GM23338 (cell line): ENCODE results near the gene SDC1. TPM values are rescaled to one million over a fixed set of nuclear protein-coding genes. Genes with fewer than 3 reads are reported as not detected.
A peak's percentile ranks its signal among the peaks of the same experiment; 100 is the strongest.

Source experiments
- ATAC-seq: fragments of 200-7000 bp; cut with Tn5 transposase; 3 replicates; pipeline ENCODE4 v1.9.1; 2020
- DNase-seq: peaks from one replicate; pipeline ENCODE4 v3.0.0-alpha.2; 2015; ENCODE audit warnings: low spot score
- H2AFZ ChIP-seq: fragments of 200-600 bp; sonication (generic); 2 replicates; pipeline ENCODE4 v1.8.0; 2016; ENCODE audit warnings: antibody characterized with exemption, mild to moderate bottlenecking, moderate library complexity
- H3F3A ChIP-seq: fragments of 200-600 bp; sonication (generic); replicated peaks from 2 replicates; pipeline ENCODE4 v1.8.0; 2017; ENCODE audit warnings: antibody characterized with exemption, mixed run types, low read depth
- H3K27ac ChIP-seq: fragments of 200-600 bp; sonication (generic); 2 replicates; pipeline ENCODE4 v1.6.1; 2016; ENCODE audit warnings: low read depth
- H3K27me3 ChIP-seq: fragments of 200-600 bp; sonication (generic); 2 replicates; pipeline ENCODE4 v1.8.0; 2016; ENCODE audit warnings: mild to moderate bottlenecking, mixed run types, moderate library complexity; ENCODE audit not compliant: insufficient read depth
- H3K36me3 ChIP-seq: fragments of 200-600 bp; sonication (generic); 2 replicates; pipeline ENCODE4 v1.8.0; 2016; ENCODE audit warnings: mild to moderate bottlenecking; ENCODE audit not compliant: insufficient read depth
- H3K4me1 ChIP-seq: fragments of 200-600 bp; sonication (generic); 2 replicates; pipeline ENCODE4 v1.8.0; 2016; ENCODE audit warnings: mild to moderate bottlenecking, moderate library complexity; ENCODE audit not compliant: insufficient read depth
- H3K4me2 ChIP-seq: fragments of 200-600 bp; sonication (generic); 2 replicates; pipeline ENCODE4 v1.7.1; 2017; ENCODE audit warnings: mixed run types
- H3K4me3 ChIP-seq: fragments of 200-600 bp; sonication (generic); 2 replicates; pipeline ENCODE4 v1.6.1; 2016; ENCODE audit warnings: mixed run types
- H3K79me2 ChIP-seq: fragments of 200-600 bp; sonication (generic); replicated peaks from 2 replicates; pipeline ENCODE4 v1.8.0; 2017; ENCODE audit warnings: mild to moderate bottlenecking; ENCODE audit not compliant: insufficient read depth
- H3K9me2 ChIP-seq: fragments of 200-600 bp; sonication (generic); 2 replicates; pipeline ENCODE4 v1.8.0; 2017; ENCODE audit not compliant: insufficient read depth
- H4K20me1 ChIP-seq: fragments of 200-600 bp; sonication (generic); replicated peaks from 2 replicates; pipeline ENCODE4 v1.8.0; 2017; ENCODE audit warnings: mild to moderate bottlenecking; ENCODE audit not compliant: insufficient read depth
- H3K27ac Mint-ChIP-seq: 2 replicates; pipeline ENCODE4 v1.8.0; 2020; ENCODE audit warnings: inconsistent platforms, mild to moderate bottlenecking, moderate library complexity, mixed read lengths
- H3K27me3 Mint-ChIP-seq: 3 replicates; pipeline ENCODE4 v1.8.0; 2022; ENCODE audit warnings: low read depth, mild to moderate bottlenecking, moderate library complexity, mixed read lengths, inconsistent platforms; ENCODE audit not compliant: insufficient read depth, poor library complexity
- H3K36me3 Mint-ChIP-seq: 3 replicates; pipeline ENCODE4 v1.8.0; 2021; ENCODE audit warnings: low read depth, mild to moderate bottlenecking, inconsistent platforms, moderate library complexity, mixed read lengths
- H3K4me1 Mint-ChIP-seq: 3 replicates; pipeline ENCODE4 v1.8.0; 2020; ENCODE audit warnings: mild to moderate bottlenecking, inconsistent platforms, mixed read lengths
- H3K4me3 Mint-ChIP-seq: 3 replicates; pipeline ENCODE4 v1.8.0; 2021; ENCODE audit warnings: moderate library complexity, mild to moderate bottlenecking, inconsistent platforms, mixed read lengths
- H3K9me3 Mint-ChIP-seq: 3 replicates; pipeline ENCODE4 v1.8.0; 2020; ENCODE audit warnings: moderate library complexity, mild to moderate bottlenecking, inconsistent platforms, mixed read lengths
- CREB1 ChIP-seq: fragments of 250-450 bp; sonication (Bioruptor Pico); IDR thresholded peaks from 2 replicates; pipeline ENCODE4 v1.5.0; 2020; ENCODE audit warnings: low read depth, mild to moderate bottlenecking, moderate library complexity
- EZH2 ChIP-seq: fragments of 200-600 bp; sonication (generic); IDR thresholded peaks from one replicate; pipeline ENCODE4 v1.8.0; 2017; ENCODE audit warnings: antibody characterized with exemption, mild to moderate bottlenecking, low read depth; ENCODE audit not compliant: unreplicated experiment
- EZH2phosphoT487 ChIP-seq: fragments of 200-600 bp; sonication (generic); IDR thresholded peaks from one replicate; pipeline ENCODE4 v1.8.1; 2018; ENCODE audit warnings: antibody characterized with exemption; ENCODE audit not compliant: unreplicated experiment
- JUNB ChIP-seq: IDR thresholded peaks from one replicate; pipeline ENCODE4 v1.6.1; 2016; ENCODE audit warnings: antibody characterized with exemption; ENCODE audit not compliant: unreplicated experiment
- NANOG ChIP-seq: IDR thresholded peaks from 2 replicates; pipeline ENCODE4 v1.6.1; 2016; ENCODE audit warnings: antibody characterized with exemption, borderline replicate concordance
- POLR2AphosphoS5 ChIP-seq: IDR thresholded peaks from 2 replicates; pipeline ENCODE4 v1.6.1; 2016; ENCODE audit warnings: antibody characterized with exemption, low read depth
- STAT1 ChIP-seq: IDR thresholded peaks from one replicate; pipeline ENCODE4 v1.6.1; 2016; ENCODE audit warnings: antibody characterized with exemption; ENCODE audit not compliant: unreplicated experiment
- ZNF114 ChIP-seq: fragments of 250-450 bp; sonication (Bioruptor Pico); IDR thresholded peaks from 2 replicates; pipeline ENCODE4 v1.5.0; 2020; ENCODE audit warnings: mild to moderate bottlenecking, moderate library complexity
- ZNF331 ChIP-seq: fragments of 250-450 bp; sonication (Bioruptor Pico); IDR thresholded peaks from 2 replicates; pipeline ENCODE4 v1.5.0; 2020; ENCODE audit warnings: low read depth, mild to moderate bottlenecking, moderate library complexity
- polyA plus RNA-seq: library from polyadenylated mRNA; unstranded; fragments of >200 nt; fragmentation: Nextera tagmentation; extraction: Ambion mirVana; gene quantifications from 2 replicates; pipeline ENCODE4 v1.2.1, GENCODE V29; 2016
- total RNA-seq: library from RNA; depleted of rRNA; stranded (reverse); fragments of >200 nt; shearing (Covaris generic); gene quantifications from 2 replicates; pipeline ENCODE4 v1.2.3, GENCODE V29; 2014
- TF ChIP-seq, protein P1 (sequence below), 2 experiments: fragments of 200-600 bp in 1 of 2; sonication (generic) in 1 of 2; conservative IDR thresholded peaks; 2 replicates each; pipeline versions ENCODE4 v1.5.1 to v1.6.1; 2016 to 2017; ENCODE audit warnings: antibody characterized with exemption in 2 of 2, low read depth in 2 of 2, mild to moderate bottlenecking in 2 of 2, moderate library complexity in 1 of 2
- TF ChIP-seq, protein P2 (sequence below): IDR thresholded peaks from one replicate; pipeline ENCODE4 v1.6.1; 2018; ENCODE audit warnings: antibody characterized with exemption; ENCODE audit not compliant: unreplicated experiment

Gene SDC1
- total and polyA plus RNA-seq, 2 experiments from 2014 or later = 16.6 to 43.0 TPM

DNA sequence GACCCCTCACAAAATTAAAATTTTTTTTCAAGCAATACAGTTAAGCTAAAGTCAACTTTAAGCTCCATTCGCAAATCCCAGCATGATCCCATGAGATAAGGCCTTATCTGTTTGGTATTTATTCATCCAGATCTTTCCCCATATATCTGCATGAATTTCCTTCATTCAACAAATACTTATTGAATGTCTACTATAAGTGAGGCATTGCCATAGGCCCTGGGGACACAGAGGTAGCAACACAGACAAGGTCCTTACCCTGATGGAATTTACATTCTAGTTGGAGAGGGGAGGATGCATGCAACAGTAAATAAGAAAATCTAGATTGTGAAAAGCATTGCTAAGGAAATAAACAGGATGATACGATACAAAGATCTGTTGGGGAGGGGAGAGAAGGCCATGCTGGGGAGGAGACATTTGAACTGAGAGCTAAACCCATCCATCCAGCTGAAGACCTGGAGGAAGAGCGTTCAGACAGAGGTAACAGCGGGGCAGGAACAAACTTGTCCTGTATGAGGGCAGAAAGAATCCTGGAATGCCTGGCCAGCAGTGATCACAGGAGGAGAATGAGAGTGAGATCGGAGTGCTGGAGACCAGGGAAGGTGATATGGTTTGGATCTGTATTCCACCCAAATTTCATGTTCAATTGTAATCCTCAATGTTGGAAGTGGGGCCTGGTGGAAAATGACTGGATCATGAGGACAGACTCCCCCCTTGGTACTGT lies 71.6 kb downstream of the SDC1 start:
- Mint-ChIP-seq H3K4me3 (no peak overlapping the region), H3K9me3 (no peaks in the 10 kb centered on the region), H3K27ac (no peak overlapping the region), H3K36me3 (no peaks in the 10 kb centered on the region), H3K4me1 (peaks cover 36% of the 10 kb centered on the region), H3K27me3 (peaks cover 4% of the 10 kb centered on the region)
- Histone ChIP-seq H3K36me3 (no peaks in the 10 kb centered on the region), H3F3A (no peaks in the 10 kb centered on the region), H3K27ac (no peak overlapping the region), H3K4me2 (no peak overlapping the region), H4K20me1 (no peaks in the 10 kb centered on the region), H2AFZ (peak overlapping the region; percentile 35; the same call in 1 of the 2 replicates), H3K4me3 (no peak overlapping the region), H3K4me1 (peaks cover 24% of the 10 kb centered on the region), H3K27me3 (no peaks in the 10 kb centered on the region), H3K79me2 (no peaks in the 10 kb centered on the region), H3K9me2 (peaks cover 5% of the 10 kb centered on the region; the same call in 1 of the 2 replicates)
- DNase-seq = no peak
- ATAC-seq = no peak
- TF ChIP-seq POLR2AphosphoS5 = no peak
- TF ChIP-seq, protein P1, sequence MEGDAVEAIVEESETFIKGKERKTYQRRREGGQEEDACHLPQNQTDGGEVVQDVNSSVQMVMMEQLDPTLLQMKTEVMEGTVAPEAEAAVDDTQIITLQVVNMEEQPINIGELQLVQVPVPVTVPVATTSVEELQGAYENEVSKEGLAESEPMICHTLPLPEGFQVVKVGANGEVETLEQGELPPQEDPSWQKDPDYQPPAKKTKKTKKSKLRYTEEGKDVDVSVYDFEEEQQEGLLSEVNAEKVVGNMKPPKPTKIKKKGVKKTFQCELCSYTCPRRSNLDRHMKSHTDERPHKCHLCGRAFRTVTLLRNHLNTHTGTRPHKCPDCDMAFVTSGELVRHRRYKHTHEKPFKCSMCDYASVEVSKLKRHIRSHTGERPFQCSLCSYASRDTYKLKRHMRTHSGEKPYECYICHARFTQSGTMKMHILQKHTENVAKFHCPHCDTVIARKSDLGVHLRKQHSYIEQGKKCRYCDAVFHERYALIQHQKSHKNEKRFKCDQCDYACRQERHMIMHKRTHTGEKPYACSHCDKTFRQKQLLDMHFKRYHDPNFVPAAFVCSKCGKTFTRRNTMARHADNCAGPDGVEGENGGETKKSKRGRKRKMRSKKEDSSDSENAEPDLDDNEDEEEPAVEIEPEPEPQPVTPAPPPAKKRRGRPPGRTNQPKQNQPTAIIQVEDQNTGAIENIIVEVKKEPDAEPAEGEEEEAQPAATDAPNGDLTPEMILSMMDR (conservative IDR thresholded peaks at IDR 0.05; ENCODE audit: low read depth in 2 of 2) = no peak

DNA sequence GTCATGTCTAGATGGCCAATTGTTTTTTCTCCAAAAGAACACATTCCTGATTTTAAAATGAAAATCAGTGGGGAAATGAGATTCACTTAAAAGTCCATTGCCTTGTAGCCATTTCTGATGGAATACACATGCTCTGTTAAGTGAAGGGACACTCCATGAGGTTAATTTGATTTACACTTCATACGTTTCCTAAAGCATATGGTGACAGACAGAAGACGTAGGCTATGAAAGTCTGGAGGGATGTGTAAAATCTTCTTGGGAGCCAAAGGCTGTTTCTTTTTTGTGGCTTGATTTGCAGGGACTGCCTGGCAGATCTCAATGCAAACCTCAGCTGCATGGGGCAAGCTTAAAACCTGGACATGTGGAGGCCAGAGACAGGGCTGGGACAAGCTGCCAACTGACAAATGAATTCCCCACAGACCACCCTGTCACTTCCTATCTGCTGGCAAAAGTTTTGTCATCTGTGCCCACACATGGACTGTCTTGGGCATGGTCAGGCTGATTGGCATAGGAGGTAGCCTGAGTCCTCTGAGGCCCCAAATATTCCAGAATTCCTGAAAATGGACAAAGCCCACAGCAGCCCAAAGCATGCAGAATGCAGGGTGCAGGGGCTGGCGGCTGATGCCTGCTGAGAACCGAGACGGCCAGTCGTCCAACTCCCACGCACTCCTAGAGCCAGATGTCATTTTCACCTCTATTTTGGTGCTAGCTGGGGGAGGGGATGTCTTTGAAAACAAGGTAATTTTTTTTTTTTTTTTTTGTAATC lies 73.9 kb downstream of the SDC1 start:
- H4K20me1 ChIP-seq = no peaks in the 10 kb centered on the region
- DNase-seq = no peak
- no peaks in the 10 kb centered on the region for H3K9me3 Mint-ChIP-seq
- H3K4me3 ChIP-seq = no peak overlapping the region
- no peak overlapping the region for H2AFZ ChIP-seq
- ATAC-seq = no peak
- no peak overlapping the region for H3K27ac ChIP-seq
- H3K36me3 Mint-ChIP-seq = no peaks in the 10 kb centered on the region
- no peaks in the 10 kb centered on the region for H3K36me3 ChIP-seq
- peaks cover 28% of the 10 kb centered on the region for H3K4me1 ChIP-seq
- no peaks in the 10 kb centered on the region for H3F3A ChIP-seq
- H3K9me2 ChIP-seq = peaks cover 5% of the 10 kb centered on the region; the same call in 1 of the 2 replicates
- H3K27ac Mint-ChIP-seq = no peak overlapping the region
- no peaks in the 10 kb centered on the region for H3K27me3 ChIP-seq
- peaks cover 45% of the 10 kb centered on the region for H3K4me1 Mint-ChIP-seq
- no peaks in the 10 kb centered on the region for H3K79me2 ChIP-seq
- H3K4me3 Mint-ChIP-seq = no peak overlapping the region
- peaks cover 4% of the 10 kb centered on the region for H3K27me3 Mint-ChIP-seq
- no peak overlapping the region for H3K4me2 ChIP-seq
- TF ChIP-seq STAT1 = no peak
- TF ChIP-seq EZH2phosphoT487 = no peak
- no peak for TF ChIP-seq JUNB
- no peak for TF ChIP-seq NANOG
- no peak for TF ChIP-seq EZH2
- TF ChIP-seq CREB1 (CRISPR knock-in tag) = no peak
- no peak for TF ChIP-seq ZNF114 (CRISPR knock-in tag)
- TF ChIP-seq, protein P2, sequence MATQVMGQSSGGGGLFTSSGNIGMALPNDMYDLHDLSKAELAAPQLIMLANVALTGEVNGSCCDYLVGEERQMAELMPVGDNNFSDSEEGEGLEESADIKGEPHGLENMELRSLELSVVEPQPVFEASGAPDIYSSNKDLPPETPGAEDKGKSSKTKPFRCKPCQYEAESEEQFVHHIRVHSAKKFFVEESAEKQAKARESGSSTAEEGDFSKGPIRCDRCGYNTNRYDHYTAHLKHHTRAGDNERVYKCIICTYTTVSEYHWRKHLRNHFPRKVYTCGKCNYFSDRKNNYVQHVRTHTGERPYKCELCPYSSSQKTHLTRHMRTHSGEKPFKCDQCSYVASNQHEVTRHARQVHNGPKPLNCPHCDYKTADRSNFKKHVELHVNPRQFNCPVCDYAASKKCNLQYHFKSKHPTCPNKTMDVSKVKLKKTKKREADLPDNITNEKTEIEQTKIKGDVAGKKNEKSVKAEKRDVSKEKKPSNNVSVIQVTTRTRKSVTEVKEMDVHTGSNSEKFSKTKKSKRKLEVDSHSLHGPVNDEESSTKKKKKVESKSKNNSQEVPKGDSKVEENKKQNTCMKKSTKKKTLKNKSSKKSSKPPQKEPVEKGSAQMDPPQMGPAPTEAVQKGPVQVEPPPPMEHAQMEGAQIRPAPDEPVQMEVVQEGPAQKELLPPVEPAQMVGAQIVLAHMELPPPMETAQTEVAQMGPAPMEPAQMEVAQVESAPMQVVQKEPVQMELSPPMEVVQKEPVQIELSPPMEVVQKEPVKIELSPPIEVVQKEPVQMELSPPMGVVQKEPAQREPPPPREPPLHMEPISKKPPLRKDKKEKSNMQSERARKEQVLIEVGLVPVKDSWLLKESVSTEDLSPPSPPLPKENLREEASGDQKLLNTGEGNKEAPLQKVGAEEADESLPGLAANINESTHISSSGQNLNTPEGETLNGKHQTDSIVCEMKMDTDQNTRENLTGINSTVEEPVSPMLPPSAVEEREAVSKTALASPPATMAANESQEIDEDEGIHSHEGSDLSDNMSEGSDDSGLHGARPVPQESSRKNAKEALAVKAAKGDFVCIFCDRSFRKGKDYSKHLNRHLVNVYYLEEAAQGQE = no peak
- TF ChIP-seq, protein P1 (conservative IDR thresholded peaks at IDR 0.05; ENCODE audit: low read depth in 2 of 2) = no peak
- TF ChIP-seq ZNF331 = no peak
